HPDE6-E6E7 (cell line): Measurements from ENCODE around the gene SPEF1.
A peak's percentile ranks its signal among the peaks of the same experiment; 100 is the strongest.

Source experiments
- DNase-seq: peaks from one replicate; pipeline ENCODE4 v3.0.0; 2011; ENCODE audit warnings: missing footprints; ENCODE audit errors: extremely low spot score

SPEF1 gene

GRCh38 chr20:3787324-3788014, 6.2 kb upstream of the SPEF1 start:
- DNase-seq = no peak

DNA sequence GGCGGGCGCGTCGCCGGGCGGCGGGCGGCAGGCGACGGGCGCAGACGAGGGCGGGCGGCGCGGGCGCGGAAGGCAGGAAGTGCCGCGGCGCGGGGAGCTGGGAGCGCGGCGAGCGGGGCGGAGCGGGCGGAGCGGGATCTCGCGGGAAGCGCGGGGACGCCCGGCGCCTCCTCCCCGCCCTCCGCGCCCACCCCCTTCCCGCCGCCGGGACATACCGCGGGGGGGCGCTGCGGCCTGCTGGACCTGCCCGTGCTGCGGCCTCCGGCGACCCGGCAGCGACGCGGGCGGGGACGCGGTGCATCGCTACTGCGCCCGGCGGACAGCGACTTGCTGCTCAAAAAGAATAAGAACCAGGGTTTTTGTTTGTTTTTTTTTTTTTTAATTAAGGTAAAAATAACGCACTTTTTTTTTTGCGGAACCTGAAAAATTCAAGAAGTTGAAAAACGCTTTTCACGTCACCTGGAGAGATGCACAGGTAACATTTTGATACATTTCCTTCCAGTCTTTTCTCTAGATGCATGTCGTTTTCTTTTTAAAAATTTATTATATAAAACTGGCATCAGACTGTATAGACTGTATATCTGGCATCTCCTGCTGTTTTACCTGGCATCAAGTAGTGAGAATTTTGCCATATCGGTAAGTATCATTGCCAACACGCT, 5.5 kb upstream of the SPEF1 start, which contains the start of gene CENPB:
CENPB (minus strand) TSS at position 76 of the 659 bp plus-strand sequence. CDS start 257 bp downstream, outside the sequence.
- DNase-seq = peak; percentile 91

- no peak for DNase-seq
Measured at GRCh38 chr20:3786126-3786484, 4.9 kb upstream of the SPEF1 start.

DNA sequence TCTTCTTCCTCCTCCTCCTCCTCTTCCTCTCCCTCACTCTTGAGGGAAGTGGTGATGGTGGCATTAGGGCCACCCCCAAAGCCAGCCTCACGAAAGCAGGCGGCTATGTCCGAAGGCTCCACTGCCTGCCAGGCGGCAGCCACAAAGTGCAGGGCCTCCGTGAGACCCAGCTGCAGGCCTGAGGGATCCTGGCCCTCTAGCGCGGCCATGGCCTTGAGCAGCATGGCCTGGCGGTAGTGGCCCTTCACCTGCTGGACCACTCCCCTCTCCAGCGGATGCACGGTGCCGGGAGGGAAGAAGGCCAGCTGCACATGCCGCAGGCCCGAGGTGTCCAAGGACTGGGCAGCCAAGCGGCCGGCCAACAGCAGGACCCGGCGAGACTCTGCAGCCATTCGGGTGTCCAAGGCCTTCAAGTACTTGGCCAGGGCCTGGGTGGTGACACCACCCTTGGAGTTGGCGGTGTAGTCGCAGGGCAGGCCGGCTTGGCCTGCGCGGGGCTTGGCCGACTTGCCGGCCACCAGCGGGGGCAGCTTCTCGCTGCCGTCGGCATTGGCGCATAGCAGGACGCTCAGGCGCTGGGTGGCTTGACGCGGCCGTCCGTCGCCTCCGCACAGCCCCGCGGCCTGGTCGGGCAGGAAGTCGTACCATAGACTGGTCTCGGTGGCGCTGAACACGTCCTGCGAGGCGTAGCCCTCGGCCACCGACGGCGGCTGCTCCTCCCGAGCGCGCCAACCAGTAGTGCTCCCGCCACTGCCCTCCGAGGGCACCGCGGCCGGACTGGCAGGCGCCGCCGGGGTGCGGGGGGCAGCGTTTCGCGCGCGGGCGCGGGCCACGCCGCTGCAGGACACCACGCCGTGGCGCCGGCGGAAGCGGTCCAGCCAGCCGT, 4.2 kb upstream of the SPEF1 start:
- no peak for DNase-seq

- DNase-seq = no peak
Measured at GRCh38 chr20:3784863-3785239, 3.6 kb upstream of the SPEF1 start.

DNA sequence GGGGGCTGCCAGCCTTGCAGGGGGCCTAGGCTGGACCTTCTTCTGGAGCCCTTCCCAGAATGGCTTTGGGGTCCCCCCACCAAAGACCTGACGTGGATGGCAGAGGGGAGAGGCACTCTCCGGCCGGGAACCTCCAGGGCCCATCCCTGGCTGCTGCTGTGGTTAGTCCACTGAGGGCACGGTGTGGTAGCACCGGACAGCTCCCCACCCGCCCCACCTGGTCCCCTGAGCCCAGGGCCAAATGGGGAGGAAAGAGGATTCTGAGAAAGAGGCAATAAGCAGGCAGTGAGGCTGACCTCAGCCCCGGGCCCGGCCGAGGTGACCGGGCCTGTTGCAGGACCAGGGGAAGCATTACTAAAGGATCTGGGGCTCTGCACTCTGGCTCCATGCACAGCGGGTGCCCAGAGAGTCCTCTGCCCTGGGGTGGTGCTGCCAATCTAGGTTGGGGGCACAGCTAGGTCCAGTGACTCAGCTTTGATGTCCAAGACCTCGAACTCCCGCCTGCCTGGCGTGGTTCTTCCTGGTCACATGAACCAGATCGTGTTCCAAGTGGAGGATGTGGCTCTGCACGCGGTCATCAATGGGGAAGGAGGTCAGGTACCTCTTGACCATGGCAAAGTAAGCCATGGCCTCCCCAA, 3.1 kb upstream of the SPEF1 start:
- DNase-seq = no peak

GRCh38 chr20:3783511-3784195, 2.4 kb upstream of the SPEF1 start:
- no peak for DNase-seq

DNA sequence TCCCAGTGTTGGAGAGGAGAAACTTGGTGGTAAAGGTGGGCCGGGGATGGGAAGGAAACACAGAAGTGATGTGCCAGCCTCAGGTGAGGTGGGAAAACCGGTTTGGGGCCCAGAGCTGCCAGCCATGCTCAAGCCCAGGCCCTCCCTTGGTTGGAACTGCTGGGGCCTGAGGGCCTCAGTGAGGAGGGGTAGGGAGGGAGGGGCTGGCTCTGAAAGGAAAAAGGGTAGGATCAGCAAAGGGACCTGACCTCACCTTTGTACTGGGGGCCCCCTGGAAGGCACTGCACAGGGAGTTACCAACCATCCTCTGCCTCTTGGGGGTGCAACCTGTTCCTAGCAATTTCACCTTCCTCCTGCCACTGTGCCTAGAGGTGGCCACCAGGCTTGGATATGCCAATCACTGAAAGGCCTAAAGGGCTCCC, 1.8 kb upstream of the SPEF1 start:
- no peak for DNase-seq

DNA sequence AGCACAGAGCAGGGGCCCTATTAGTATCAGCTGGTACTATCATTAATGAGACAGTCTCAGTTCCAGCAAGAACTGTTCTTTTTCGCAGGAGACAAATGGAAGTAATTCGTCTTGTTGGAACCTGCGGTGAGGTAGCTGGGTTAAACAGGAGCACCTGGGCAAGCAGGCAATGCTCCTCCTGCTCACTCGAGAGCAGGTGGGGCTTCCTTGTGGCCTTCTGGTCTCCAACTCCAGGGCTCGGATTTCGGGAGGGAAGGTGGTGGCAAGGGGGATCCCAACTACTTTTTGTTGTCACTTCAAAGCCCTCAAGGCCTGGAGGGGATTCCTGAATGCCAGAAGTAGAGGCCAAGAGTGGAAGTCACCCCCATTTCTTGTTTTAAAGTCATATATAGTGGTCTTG, 1.3 kb upstream of the SPEF1 start:
- no peak for DNase-seq

DNA sequence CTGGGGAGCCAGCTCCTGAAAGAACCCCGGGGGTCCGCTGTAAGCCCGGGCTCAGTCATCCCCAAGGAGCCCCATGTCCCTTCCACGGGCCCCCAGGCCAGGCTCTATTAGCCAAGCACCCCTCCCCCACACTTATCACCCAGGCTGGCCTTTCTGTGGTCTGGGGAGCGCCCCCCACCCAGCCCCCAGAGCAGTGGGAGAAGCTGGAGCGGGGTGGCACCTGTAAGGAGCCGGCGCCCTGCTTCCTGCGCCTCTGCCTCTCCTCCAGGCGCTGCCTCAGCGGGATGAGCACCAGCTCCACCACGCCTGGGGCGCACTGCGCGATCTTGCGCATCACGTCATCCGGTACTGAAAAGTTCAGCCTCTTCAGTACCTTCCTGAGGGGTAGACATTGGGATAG, 2.3 kb downstream of the SPEF1 start:
- DNase-seq = no peak

DNA sequence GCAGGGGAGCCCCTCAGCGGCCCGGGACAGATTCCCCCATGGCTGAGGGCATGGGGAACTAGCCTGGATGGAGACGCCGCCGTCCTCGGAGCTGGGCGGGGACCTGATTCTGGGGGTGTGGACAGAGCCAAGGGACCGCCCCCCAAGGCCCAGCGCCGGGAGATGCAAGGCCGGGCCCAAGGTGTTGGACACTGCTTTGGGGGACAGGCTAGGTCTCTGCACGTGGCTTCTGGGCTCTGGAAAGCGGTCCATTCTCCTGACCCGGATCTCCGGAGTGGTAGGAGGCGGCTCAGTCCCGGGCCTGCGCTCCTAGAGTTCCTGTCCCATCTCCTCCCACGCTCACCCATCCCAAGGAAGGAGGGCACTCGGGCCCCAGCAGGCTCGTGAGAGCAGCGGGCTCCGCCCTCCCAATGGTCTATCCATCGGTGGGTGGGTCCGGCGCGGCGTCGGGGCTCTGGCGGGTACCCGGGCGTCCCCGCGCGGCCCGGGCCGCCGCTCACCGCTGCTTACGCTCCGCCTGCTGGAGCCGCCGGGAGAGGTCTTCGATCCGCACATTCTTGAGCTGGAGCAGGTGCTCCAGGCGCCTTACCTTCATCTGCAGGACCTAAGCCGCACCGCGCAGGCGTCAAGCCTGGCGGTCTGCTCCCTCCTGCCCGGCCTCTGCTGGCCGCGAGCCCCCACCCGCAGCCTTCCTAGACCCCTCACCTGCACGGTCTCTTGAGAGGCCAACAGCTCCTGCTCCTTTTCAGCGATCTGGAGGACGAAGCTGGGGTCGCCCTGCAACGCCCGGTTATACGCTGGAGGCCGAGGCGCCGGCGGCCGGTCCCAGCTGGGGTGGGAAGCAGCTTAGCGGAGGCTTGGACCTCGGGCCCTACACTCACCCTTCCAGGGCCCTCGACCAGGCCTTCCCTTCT, 3.3 kb downstream of the SPEF1 start:
- peak; percentile 87 for DNase-seq

DNA sequence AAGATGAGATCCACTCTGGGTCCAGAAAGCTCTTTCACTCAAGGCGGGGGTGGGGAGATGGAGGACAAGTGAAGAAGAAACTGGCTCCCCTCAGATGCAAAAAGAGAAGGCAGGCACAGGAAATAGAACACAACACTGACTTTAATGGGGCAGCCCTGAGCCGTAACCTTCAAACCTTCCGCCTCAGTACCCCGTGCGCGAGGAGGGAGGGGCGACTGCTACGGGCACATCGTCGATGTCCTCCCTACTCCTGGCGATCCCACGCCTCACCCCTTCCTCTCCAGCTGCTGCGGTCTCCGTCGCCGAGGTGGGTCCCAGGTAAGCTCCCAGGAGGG, 3.9 kb downstream of the SPEF1 start:
- no peak for DNase-seq

DNA sequence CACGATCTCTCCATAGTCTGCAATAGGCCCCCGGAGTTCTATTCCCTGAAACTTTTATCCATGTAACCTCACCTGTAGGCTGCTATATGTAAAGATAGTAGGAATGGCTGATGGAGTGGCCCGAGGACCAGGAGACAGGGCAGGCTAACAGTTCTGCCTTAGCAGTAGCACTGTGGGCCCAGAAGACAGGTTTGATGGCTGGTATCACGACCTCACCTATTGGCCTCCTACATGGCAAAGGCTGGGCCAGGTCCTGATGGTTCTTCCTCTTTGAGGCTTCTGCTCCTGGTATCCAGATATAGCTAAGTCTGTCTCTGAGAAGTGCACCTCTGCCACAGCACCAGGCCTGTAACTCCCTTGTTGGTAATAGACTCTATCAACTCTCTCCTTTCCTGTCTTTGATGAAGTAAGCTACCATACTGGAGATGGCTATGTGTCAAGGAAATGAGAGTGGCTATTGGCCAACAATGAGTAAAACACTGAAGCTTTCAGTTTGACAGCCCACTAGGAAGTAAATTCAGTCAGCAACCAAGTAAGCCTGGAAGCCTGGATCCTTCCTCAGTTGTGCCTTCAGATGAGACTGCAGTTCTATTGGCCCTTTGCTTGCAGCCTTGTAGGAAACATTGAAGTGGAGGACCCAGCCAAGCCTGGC, 5.7 kb downstream of the SPEF1 start:
- DNase-seq = no peak

- DNase-seq = no peak
Measured at GRCh38 chr20:3771552-3772058, 9.6 kb downstream of the SPEF1 start.

GRCh38 chr20:3768342-3769130, 12.7 kb downstream of the SPEF1 start:
- peak; percentile 77 for DNase-seq

- peak; percentile 100 for DNase-seq
Measured at GRCh38 chr20:3767427-3768341, 13.6 kb downstream of the SPEF1 start, which contains the start of gene ADISSP. ADISSP (minus strand) TSS chr20:3767753; CDS start chr20:3760100, 7,653 bp downstream.

DNA sequence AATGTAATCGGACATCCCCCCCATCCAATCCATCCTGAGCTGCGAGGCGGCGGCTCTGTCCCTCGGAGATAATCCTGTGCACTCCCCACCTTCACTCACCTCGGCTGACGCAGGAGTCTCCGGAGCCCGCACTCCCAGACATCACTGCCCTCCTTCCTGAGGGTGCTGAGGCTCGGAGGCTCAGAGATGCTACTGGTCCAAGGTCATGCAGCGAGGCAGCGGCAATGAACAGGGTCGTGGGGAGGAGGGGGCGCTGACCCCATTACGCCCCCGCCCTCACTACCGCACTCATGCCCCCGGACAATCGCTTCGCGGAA, 14.2 kb downstream of the SPEF1 start:
- DNase-seq = no peak
